Spinal cord (tissue), 10 donors: ENCODE measurements around the gene TMEM120B. TPM values are rescaled to one million over a fixed set of nuclear protein-coding genes. Genes with fewer than 3 reads are reported as not detected.

Experiments
- DNase-seq, 6 donors: peaks; one replicate each; pipeline versions ENCODE4 v3.0.0 to v3.0.0-alpha.2; 2013 to 2015; ENCODE audit warnings: low spot score in 6 of 6, low read depth in 4 of 6
- H3K27ac ChIP-seq: one replicate; pipeline ENCODE4 v1.5.1; 2013; ENCODE audit warnings: low read depth, low read length, control low read depth
- H3K27me3 ChIP-seq: one replicate; pipeline ENCODE4 v1.6.1; 2013; ENCODE audit warnings: low read length; ENCODE audit not compliant: control insufficient read depth, insufficient read depth
- H3K36me3 ChIP-seq: one replicate; pipeline ENCODE4 v1.6.1; 2013; ENCODE audit warnings: low read length; ENCODE audit not compliant: control insufficient read depth, insufficient read depth
- H3K4me1 ChIP-seq: one replicate; pipeline ENCODE4 v1.6.1; 2013; ENCODE audit warnings: low read length; ENCODE audit not compliant: control insufficient read depth, insufficient read depth
- H3K4me3 ChIP-seq: one replicate; pipeline ENCODE4 v1.5.1; 2013; ENCODE audit warnings: low read depth, low read length, control low read depth
- H3K9me3 ChIP-seq: one replicate; pipeline ENCODE4 v1.6.1; 2013; ENCODE audit warnings: low read length; ENCODE audit not compliant: control insufficient read depth, insufficient read depth
- WGBS: methylation state at CpG from one replicate; pipeline ENCODE4 v1.1.5; 2013; ENCODE audit warnings: missing lambda C conversion rate; ENCODE audit not compliant: insufficient coverage; 5-methylcytosine and 5-hydroxymethylcytosine counted together
- polyA plus RNA-seq, 2 donors: library from polyadenylated mRNA; unstranded; fragments of 120-200 nt; gene quantifications; one replicate each; pipeline ENCODE4 v1.2.1, GENCODE V29; 2013; ENCODE audit not compliant: insufficient read length in 2 of 2
- total RNA-seq, 2 donors: library from RNA; depleted of rRNA in 1 of 2; stranded (reverse); fragments of 120-200 nt in 1 of 2; fragments of >200 nt in 1 of 2; gene quantifications; one replicate each; pipeline versions ENCODE4 v1.2.3 to v1.2.4, GENCODE V29; 2013 to 2014
- donor health status: healthy.

TMEM120B gene
- total and polyA plus RNA-seq, 4 donors: 6.1 to 22.2 (median 9.7) TPM

- peaks cover 92% of the 10 kb centered on the region for H3K36me3 ChIP-seq
- H3K9me3 ChIP-seq: no peaks in the 10 kb centered on the region
- peak in 3 of 6 donors; percentile 60 to 87 (median 78) for DNase-seq
- peak overlapping the region; percentile 84 for H3K27ac ChIP-seq
- no peaks in the 10 kb centered on the region for H3K27me3 ChIP-seq
- H3K4me1 ChIP-seq: peaks cover 49% of the 10 kb centered on the region
- 2% methylated on average over 43 of the region's 46 CpGs for WGBS
- H3K4me3 ChIP-seq: peak overlapping the region; percentile 56
These were observed 99.1 kb downstream of the TMEM120B start for GRCh38 chr12:121811434-121812319.

DNA sequence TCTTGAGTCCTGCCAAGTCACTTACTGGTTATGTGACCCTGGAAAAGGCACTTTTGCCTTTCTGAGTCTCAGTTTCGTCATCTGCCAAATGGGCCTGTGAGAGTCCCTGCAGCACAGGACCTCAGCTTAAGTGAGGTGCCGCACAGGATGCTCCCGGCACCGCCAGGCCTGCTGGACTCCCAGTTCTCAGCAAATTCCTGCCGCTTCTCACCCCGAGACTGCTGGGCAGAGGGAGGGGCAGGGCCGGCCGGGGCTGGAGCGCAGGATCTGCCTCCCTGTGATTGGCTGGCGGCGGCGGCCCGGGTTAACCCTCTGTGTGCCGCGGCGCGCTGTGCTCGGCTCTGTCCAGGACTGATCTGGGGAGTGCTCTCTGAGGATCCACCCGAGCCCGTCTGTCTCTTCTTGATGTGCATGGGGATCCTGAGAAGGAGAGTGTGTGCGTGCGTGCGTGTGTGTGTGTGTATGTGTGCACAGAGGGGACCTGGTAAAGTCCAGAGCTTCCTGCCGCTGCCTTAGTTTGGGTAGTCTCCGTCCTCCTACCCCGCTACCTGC, 99.8 kb downstream of the TMEM120B start:
- Histone ChIP-seq H3K9me3 (no peaks in the 10 kb centered on the region), H3K4me1 (peaks cover 43% of the 10 kb centered on the region), H3K4me3 (peak overlapping the region; percentile 56), H3K36me3 (peaks cover 95% of the 10 kb centered on the region), H3K27ac (peak overlapping the region; percentile 64), H3K27me3 (no peaks in the 10 kb centered on the region)
- DNase-seq: peak in 3 of 6 donors; percentile 32 to 79 (median 75)
- 10% methylated on average over 23 of the region's 26 CpGs for WGBS

- Histone ChIP-seq H3K4me1 (peaks cover 35% of the 10 kb centered on the region), H3K27me3 (no peaks in the 10 kb centered on the region), H3K9me3 (no peaks in the 10 kb centered on the region), H3K36me3 (peaks cover 95% of the 10 kb centered on the region), H3K4me3 (peak overlapping the region; percentile 56), H3K27ac (no peak overlapping the region)
- WGBS: 59% methylated on average over 15 of the region's 25 CpGs
- DNase-seq: no peak
These were observed 100.7 kb downstream of the TMEM120B start for GRCh38 chr12:121812921-121813896.

DNA sequence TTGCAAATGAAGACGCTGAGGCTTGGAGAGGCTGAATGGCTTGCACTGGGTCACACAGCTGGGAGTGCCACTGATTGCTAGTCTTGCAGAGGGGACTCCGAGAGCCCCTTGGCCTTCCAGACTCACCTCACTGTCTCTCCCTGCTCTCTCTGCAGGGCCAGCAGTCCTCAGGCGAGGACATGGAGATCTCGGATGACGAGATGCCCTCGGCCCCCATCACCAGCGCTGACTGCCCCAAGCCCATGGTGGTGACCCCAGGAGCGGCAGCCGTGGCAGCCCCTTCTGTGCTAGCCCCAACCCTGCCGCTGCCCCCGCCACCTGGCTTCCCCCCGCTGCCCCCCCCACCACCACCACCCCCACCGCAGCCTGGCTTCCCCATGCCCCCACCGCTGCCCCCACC, 101.4 kb downstream of the TMEM120B start:
- Histone ChIP-seq H3K36me3 (peaks cover 94% of the 10 kb centered on the region), H3K4me1 (peaks cover 34% of the 10 kb centered on the region), H3K4me3 (no peak overlapping the region), H3K27me3 (no peaks in the 10 kb centered on the region), H3K27ac (no peak overlapping the region), H3K9me3 (no peaks in the 10 kb centered on the region)
- DNase-seq: no peak
- WGBS: 86% methylated on average over 5 of the region's 14 CpGs

DNA sequence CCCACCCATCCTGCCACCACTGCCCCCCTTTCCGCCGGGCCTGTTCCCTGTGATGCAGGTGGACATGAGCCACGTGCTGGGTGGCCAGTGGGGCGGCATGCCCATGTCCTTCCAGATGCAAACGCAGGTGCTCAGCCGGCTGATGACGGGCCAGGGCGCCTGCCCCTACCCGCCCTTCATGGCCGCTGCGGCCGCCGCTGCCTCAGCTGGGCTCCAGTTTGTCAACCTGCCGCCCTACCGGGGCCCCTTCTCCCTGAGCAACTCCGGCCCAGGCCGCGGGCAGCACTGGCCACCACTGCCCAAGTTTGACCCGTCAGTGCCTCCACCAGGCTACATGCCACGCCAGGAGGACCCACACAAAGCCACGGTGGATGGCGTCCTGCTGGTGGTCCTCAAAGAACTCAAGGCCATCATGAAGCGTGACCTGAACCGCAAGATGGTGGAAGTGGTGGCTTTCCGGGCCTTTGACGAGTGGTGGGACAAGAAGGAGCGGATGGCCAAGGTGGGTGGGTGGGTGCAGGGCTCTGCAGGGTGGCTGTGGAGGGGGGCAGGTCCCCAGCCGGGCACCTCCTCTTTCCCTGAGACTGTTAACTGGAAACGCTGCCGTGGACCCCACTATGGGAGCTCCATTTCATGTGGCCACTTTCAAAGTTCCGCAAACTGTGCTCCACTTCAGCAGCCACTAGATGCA, 102.0 kb downstream of the TMEM120B start:
- WGBS: 92% methylated on average over 30 of the region's 31 CpGs
- peaks cover 94% of the 10 kb centered on the region for H3K36me3 ChIP-seq

DNA sequence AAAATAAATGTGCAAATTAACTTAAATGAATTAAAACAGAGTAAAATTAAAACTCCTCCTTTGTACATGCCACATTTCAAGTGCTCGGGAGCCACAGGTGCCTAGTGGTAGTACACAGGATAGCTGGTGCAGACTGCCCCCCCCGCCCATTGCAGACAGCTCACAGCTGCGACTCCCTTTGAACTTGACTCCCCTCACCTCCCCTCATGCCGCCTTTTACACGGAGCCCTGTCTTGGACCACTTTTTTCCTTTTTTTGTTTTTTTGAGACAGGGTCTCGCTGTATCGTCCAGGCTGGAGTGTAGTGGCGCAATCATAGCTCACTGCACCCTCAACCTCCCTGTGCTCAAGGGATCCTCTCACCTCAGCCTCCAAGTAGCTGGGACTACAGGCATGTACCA, 102.7 kb downstream of the TMEM120B start:
- no peak for DNase-seq
- no peak overlapping the region for H3K27ac ChIP-seq
- H3K9me3 ChIP-seq: no peaks in the 10 kb centered on the region
- H3K36me3 ChIP-seq: peaks cover 94% of the 10 kb centered on the region
- 93% methylated on average over 5 of the region's 8 CpGs for WGBS
- no peaks in the 10 kb centered on the region for H3K27me3 ChIP-seq
- no peak overlapping the region for H3K4me3 ChIP-seq
- peaks cover 31% of the 10 kb centered on the region for H3K4me1 ChIP-seq

More for the DNA sequence above, 102.0 kb downstream of the TMEM120B start:
- H3K27ac ChIP-seq: no peak overlapping the region
- H3K27me3 ChIP-seq: no peaks in the 10 kb centered on the region
- peaks cover 34% of the 10 kb centered on the region for H3K4me1 ChIP-seq
- no peak for DNase-seq
- no peaks in the 10 kb centered on the region for H3K9me3 ChIP-seq
- no peak overlapping the region for H3K4me3 ChIP-seq

- 96% methylated on average over 26 of the region's 47 CpGs for WGBS
- H3K36me3 ChIP-seq: peaks cover 96% of the 10 kb centered on the region
- no peaks in the 10 kb centered on the region for H3K27me3 ChIP-seq
- H3K9me3 ChIP-seq: no peaks in the 10 kb centered on the region
- H3K27ac ChIP-seq: no peak overlapping the region
- no peak overlapping the region for H3K4me3 ChIP-seq
- no peak for DNase-seq
- peaks cover 13% of the 10 kb centered on the region for H3K4me1 ChIP-seq
These were observed 104.5 kb downstream of the TMEM120B start for GRCh38 chr12:121816925-121817647.

DNA sequence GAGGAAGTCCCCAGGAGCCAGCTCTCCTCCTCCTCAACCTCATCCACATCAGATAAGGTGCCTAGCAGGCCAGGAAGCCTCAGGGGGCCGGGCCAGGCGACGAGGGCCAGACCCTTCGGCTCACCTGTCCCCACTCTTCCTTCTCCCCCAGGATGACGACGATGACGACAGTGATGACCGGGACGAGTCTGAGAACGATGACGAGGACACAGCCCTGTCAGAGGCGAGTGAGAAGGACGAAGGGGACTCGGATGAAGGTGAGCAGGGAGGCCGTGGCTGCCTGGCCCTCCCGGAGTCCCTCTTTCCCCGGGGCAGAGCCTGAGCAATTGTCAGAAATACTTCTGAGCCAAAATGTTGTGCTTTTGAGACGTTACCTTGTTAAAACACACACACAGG, 105.1 kb downstream of the TMEM120B start:
- peaks cover 96% of the 10 kb centered on the region for H3K36me3 ChIP-seq

More for the DNA sequence above, 105.1 kb downstream of the TMEM120B start:
- no peaks in the 10 kb centered on the region for H3K9me3 ChIP-seq
- DNase-seq: no peak
- H3K4me1 ChIP-seq: peaks cover 7% of the 10 kb centered on the region
- 96% methylated on average over 16 of the region's 18 CpGs for WGBS
- H3K27ac ChIP-seq: no peak overlapping the region
- H3K27me3 ChIP-seq: no peaks in the 10 kb centered on the region
- no peak overlapping the region for H3K4me3 ChIP-seq
